ENCODE measurements around the gene GPC6. TPM values are rescaled to one million over a fixed set of nuclear protein-coding genes. Genes with fewer than 3 reads are reported as not detected.

GPC6 gene
- total and polyA plus RNA-seq, 10 donors = 0.22 to 9.3 (median 4.5) TPM

DNA sequence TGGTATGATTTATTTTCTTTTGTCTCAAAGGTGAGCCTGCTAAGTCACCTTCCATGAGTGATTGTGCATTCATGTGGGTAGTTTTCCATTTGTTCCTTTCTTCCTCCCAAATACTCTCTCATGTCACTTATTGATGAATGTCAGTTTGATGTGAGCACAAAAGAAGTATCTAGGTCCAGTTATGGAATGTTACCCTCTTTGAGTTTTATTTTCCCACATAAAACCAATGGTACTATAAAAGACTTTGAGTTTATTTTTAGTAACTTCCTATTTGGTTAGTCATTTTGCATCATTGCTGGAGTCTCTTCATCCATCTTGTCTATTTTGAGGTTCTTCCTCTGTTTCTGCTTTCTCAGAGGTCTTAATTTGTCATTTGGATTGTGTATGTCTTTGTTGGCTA lies 321.3 kb downstream of the GPC6 start:
- no peaks in the 10 kb centered on the region for H3K4me1 ChIP-seq
- intact Hi-C loops (cut with DNase I; ENCODE audit: low total_unique reads) = no loop called here
- H3K36me3 ChIP-seq = no peaks in the 10 kb centered on the region
- no peak overlapping the region for H3K27ac ChIP-seq
- H3K27me3 ChIP-seq (replicated peaks in 1 of 7) = no peaks in the 10 kb centered on the region
- DNase-seq = no peak
- H3K9me3 ChIP-seq = peaks cover 0 to 3% (median 0%) of the 10 kb centered on the region in 8 donors
- no peak overlapping the region for H3K4me3 ChIP-seq
- TF ChIP-seq, protein P1, sequence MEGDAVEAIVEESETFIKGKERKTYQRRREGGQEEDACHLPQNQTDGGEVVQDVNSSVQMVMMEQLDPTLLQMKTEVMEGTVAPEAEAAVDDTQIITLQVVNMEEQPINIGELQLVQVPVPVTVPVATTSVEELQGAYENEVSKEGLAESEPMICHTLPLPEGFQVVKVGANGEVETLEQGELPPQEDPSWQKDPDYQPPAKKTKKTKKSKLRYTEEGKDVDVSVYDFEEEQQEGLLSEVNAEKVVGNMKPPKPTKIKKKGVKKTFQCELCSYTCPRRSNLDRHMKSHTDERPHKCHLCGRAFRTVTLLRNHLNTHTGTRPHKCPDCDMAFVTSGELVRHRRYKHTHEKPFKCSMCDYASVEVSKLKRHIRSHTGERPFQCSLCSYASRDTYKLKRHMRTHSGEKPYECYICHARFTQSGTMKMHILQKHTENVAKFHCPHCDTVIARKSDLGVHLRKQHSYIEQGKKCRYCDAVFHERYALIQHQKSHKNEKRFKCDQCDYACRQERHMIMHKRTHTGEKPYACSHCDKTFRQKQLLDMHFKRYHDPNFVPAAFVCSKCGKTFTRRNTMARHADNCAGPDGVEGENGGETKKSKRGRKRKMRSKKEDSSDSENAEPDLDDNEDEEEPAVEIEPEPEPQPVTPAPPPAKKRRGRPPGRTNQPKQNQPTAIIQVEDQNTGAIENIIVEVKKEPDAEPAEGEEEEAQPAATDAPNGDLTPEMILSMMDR (IDR thresholded peaks at IDR 0.05 in 8 of 11, conservative IDR thresholded peaks at IDR 0.05 in 3 of 11) = no peak
- TF ChIP-seq POLR2A (IDR thresholded peaks at IDR 0.05) (no peak), POLR2AphosphoS5 (IDR thresholded peaks at IDR 0.05) (no peak)

DNA sequence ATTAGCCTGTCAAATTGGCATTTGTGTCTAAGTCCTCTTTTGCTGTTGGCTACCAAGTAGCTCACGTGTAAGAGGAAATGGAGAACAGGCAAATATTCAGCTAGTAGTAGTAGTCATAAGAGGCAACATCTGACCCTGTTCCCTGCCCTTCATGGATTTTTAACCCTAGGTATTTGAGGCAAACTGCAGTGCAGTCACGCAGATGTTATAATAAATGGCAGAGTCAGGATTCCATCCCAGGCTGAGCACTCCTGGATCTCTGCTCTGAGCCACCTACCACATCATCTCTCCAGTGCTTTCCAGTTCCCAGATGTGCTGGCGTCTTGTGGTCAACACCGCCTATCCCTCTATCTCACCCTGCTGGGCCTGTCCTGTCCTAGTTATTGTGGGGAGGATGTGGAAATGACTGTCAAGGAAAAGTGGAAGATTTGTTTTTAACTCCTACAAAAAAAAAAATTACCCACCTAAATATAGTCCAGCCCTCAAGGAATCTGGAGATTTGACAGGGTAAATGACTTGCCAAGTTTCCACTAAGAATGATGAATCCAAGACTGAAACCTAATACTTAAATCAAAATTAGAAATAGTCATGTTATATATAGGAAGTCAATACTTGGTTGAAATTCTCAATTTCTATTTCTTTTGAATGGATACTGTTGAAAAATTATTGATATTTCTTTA lies 322.9 kb downstream of the GPC6 start:
- 80 to 89% (median 87%) methylated on average over 4 of the region's 4 CpGs for WGBS, 5 donors
- H3K27me3 ChIP-seq (replicated peaks in 1 of 7) = no peaks in the 10 kb centered on the region
- no peaks in the 10 kb centered on the region for H3K9me3 ChIP-seq
- H3K4me1 ChIP-seq = no peaks in the 10 kb centered on the region
- DNase-seq = no peak
- H3K36me3 ChIP-seq = no peaks in the 10 kb centered on the region
- H3K27ac ChIP-seq = no peak overlapping the region
- no peak overlapping the region for H3K4me3 ChIP-seq
- TF ChIP-seq POLR2A (IDR thresholded peaks at IDR 0.05) (no peak), POLR2AphosphoS5 (IDR thresholded peaks at IDR 0.05) (no peak)
- TF ChIP-seq, protein P1 (IDR thresholded peaks at IDR 0.05 in 8 of 11, conservative IDR thresholded peaks at IDR 0.05 in 3 of 11) = no peak
- intact Hi-C loops (cut with DNase I; ENCODE audit: low total_unique reads) = no loop called here

DNA sequence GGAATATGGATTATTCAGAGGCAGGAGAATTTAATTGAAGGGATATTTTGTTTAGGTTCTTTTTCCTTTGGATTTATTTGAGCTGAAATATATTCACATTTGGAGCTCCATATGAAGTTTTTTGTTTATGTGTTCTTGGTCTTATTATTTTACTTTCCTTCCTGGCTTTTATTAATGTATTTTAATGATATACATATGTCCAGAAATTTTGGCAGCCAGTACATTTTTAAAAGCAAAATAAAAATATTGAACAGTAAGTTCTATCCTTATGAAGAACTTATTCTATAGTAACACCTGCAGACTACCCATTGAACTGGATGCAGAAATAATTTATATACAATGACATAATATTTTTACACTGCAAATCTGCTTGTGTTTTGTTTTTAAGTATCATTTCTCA lies 323.6 kb downstream of the GPC6 start:
- no peak for TF ChIP-seq POLR2A (IDR thresholded peaks at IDR 0.05)
- TF ChIP-seq, protein P1 (IDR thresholded peaks at IDR 0.05 in 8 of 11, conservative IDR thresholded peaks at IDR 0.05 in 3 of 11) = no peak
- TF ChIP-seq POLR2AphosphoS5 (IDR thresholded peaks at IDR 0.05) = no peak
- DNase-seq = no peak
- H3K27me3 ChIP-seq (replicated peaks in 1 of 7) = no peaks in the 10 kb centered on the region
- no peak overlapping the region for H3K4me3 ChIP-seq
- H3K9me3 ChIP-seq = no peaks in the 10 kb centered on the region
- intact Hi-C loops (cut with DNase I; ENCODE audit: low total_unique reads) = no loop called here
- H3K27ac ChIP-seq = no peak overlapping the region
- no peaks in the 10 kb centered on the region for H3K4me1 ChIP-seq
- H3K36me3 ChIP-seq = no peaks in the 10 kb centered on the region

DNA sequence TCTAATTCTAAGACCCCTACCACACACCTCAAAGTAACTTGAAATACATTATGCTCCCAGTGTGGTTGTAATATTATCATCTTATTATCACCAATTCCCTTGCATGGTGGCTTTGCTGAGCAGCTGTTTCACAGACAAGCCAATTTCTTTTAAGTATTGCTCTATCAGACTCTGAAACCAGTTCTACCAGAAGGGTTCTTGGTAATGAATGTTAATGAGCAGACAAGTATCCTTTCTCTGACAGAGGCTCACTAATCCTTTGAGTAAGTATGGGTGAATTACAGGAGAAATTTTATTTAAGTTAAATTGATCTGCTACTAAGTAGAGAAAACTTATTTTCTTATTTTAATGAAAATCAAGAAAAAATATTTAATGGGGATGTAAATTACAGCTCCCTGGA lies 326.0 kb downstream of the GPC6 start:
- H3K27ac ChIP-seq = no peak overlapping the region
- no peak for TF ChIP-seq POLR2A (IDR thresholded peaks at IDR 0.05)
- no peak for TF ChIP-seq POLR2AphosphoS5 (IDR thresholded peaks at IDR 0.05)
- TF ChIP-seq, protein P1 (IDR thresholded peaks at IDR 0.05 in 8 of 11, conservative IDR thresholded peaks at IDR 0.05 in 3 of 11) = no peak
- no peaks in the 10 kb centered on the region for H3K36me3 ChIP-seq
- no peak overlapping the region for H3K4me3 ChIP-seq
- H3K27me3 ChIP-seq (replicated peaks in 1 of 7) = no peaks in the 10 kb centered on the region
- intact Hi-C loops (cut with DNase I; ENCODE audit: low total_unique reads) = no loop called here
- no peaks in the 10 kb centered on the region for H3K4me1 ChIP-seq
- DNase-seq = no peak
- no peaks in the 10 kb centered on the region for H3K9me3 ChIP-seq
